Astrocyte (in vitro differentiated cells and primary cell): ENCODE data around the gene STK17A.

Experiments
- CTCF ChIP-seq: IDR thresholded peaks from 2 replicates; pipeline ENCODE4 v1.5.1; 2011; ENCODE audit warnings: low read depth, mild to moderate bottlenecking, inconsistent platforms, low read length, moderate library complexity; ENCODE audit not compliant: insufficient read depth
- EZH2 ChIP-seq: IDR thresholded peaks from 2 replicates; pipeline ENCODE4 v1.6.1; 2012; ENCODE audit warnings: mild to moderate bottlenecking, low read length, inconsistent platforms; ENCODE audit not compliant: insufficient read depth

- TF ChIP-seq CTCF (no peak), EZH2 (no peak)
Observed at GRCh38 chr7:43562383-43562782, 20.5 kb upstream of the STK17A start.
